Fibroblast of lung (primary cell): ENCODE results near the gene PCYT1B.

Experiments used
- EZH2 ChIP-seq: IDR thresholded peaks from 2 replicates; pipeline ENCODE4 v1.5.1; 2012; ENCODE audit warnings: low read length, control low read depth, mild to moderate bottlenecking; ENCODE audit errors: missing control alignments
- TF ChIP-seq, protein P1 (sequence below), 2 donors: IDR thresholded peaks in 1 of 2; conservative IDR thresholded peaks in 1 of 2; 1 replicate in 1 of 2; 2 replicates in 1 of 2; pipeline ENCODE4 v1.5.1; 2011 to 2012; ENCODE audit warnings: low read length in 2 of 2, control low read depth in 1 of 2, inconsistent platforms in 1 of 2, low read depth in 1 of 2, mild to moderate bottlenecking in 1 of 2

- TF ChIP-seq, protein P1, sequence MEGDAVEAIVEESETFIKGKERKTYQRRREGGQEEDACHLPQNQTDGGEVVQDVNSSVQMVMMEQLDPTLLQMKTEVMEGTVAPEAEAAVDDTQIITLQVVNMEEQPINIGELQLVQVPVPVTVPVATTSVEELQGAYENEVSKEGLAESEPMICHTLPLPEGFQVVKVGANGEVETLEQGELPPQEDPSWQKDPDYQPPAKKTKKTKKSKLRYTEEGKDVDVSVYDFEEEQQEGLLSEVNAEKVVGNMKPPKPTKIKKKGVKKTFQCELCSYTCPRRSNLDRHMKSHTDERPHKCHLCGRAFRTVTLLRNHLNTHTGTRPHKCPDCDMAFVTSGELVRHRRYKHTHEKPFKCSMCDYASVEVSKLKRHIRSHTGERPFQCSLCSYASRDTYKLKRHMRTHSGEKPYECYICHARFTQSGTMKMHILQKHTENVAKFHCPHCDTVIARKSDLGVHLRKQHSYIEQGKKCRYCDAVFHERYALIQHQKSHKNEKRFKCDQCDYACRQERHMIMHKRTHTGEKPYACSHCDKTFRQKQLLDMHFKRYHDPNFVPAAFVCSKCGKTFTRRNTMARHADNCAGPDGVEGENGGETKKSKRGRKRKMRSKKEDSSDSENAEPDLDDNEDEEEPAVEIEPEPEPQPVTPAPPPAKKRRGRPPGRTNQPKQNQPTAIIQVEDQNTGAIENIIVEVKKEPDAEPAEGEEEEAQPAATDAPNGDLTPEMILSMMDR (conservative IDR thresholded peaks at IDR 0.05 in 1 of 2, IDR thresholded peaks at IDR 0.05 in 1 of 2; ENCODE audit: low read depth in 1 of 2, low read length in 2 of 2): no peak
- no peak for TF ChIP-seq EZH2
These were observed 12.0 kb upstream of the PCYT1B start for GRCh38 chrX:24659106-24659505.
